GM12872 (cell line): ENCODE results near the gene KLHL28.

Experiments used
- TF ChIP-seq, protein P1 (sequence below): IDR thresholded peaks from 3 replicates; pipeline ENCODE4 v1.5.1; 2011; ENCODE audit warnings: low read depth, mild to moderate bottlenecking, low read length, moderate library complexity; ENCODE audit not compliant: insufficient read depth

KLHL28 gene

DNA sequence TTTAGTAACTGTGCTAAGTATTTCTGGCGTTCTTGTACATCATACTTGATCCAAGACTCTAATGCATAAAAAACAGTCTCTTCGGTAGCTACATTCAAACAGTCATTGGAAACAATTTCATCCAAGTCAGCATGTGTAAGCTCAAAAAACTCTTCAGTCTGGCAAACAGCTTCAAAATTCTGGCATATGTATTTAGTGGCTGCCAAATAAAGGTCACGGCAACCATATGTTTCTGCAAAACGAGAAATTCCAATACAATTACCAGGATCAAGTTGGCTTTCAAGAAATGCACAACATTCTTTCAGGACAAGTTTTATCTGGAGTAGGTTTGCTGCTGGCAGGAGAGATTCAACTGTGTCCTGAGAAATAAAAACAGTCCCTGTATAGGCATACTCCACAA, 16.5 kb downstream of the KLHL28 start:
- TF ChIP-seq, protein P1, sequence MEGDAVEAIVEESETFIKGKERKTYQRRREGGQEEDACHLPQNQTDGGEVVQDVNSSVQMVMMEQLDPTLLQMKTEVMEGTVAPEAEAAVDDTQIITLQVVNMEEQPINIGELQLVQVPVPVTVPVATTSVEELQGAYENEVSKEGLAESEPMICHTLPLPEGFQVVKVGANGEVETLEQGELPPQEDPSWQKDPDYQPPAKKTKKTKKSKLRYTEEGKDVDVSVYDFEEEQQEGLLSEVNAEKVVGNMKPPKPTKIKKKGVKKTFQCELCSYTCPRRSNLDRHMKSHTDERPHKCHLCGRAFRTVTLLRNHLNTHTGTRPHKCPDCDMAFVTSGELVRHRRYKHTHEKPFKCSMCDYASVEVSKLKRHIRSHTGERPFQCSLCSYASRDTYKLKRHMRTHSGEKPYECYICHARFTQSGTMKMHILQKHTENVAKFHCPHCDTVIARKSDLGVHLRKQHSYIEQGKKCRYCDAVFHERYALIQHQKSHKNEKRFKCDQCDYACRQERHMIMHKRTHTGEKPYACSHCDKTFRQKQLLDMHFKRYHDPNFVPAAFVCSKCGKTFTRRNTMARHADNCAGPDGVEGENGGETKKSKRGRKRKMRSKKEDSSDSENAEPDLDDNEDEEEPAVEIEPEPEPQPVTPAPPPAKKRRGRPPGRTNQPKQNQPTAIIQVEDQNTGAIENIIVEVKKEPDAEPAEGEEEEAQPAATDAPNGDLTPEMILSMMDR: no peak

DNA sequence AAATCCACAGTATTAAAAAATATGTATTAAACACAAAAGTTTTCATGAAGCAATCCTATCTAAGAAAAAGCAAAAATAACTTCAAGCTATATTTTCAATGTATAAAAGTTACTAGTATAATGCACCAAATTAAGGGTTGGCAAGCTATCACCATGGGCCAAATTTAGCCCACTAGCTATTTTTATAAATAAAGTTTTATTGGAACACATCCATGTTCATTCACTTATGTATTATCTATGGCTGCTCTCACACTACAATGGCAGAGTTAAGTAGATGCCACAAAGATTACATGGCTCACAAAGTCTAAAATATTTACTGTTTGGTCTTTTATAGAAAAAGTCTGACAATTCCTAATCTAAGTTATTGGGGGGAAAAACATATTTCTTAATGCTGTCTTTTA, 17.6 kb downstream of the KLHL28 start:
- TF ChIP-seq, protein P1: no peak

DNA sequence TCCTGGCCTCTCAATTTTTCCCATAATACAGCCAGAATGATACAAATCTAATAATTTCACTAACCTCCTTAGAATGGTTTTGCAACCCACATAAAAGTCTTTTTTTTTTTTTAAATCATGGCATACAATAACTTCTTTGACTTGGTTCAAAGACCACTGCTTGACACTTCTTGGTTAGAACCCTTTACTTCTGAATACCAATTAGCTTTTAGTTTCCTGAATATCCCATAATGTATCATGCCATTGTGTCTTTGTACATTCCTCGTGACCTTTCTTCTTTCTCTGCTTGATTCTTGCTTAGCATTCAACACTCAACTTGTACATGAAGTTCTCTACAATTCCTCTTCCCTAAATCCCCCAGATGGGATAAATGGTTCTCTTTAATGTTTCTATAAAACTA, 19.3 kb downstream of the KLHL28 start:
- TF ChIP-seq, protein P1: no peak

DNA sequence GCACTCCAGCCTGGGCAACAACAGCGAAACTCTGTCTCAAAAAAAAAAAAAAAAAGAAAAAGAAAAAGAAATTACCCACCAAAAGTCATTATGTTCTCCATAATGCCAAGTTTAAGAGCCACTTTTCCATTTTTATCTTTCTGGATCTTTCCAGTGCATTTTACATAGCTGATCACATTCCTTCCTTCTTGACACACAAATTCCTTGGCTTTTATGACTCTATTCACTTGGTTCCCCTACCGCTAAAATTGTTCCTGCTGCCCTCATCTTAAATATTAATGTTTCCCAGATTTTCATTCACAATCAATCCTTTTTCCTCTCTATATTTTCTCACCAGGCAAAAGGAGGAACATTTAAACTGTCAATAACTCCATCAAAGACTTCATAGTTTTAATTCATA, 20.2 kb downstream of the KLHL28 start:
- TF ChIP-seq, protein P1: no peak

DNA sequence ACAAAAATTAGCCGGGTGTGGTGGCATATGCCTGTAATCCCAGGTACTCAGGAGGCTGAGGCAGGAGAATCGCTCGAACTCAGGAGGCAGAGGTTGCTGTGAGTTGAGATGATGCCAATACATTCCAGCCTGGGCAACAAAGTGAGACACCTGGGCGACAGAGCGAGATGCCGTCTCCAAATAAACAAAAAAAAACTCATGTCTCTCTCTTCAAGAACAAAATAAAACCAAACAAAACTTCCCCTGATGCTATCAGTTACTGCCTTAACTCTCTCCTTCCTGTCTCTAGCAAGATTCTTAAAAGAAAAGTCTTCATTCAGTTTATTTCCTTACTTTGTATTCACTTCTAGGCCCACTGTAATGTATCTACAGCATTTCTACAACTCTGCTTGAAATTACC, 20.8 kb downstream of the KLHL28 start:
- TF ChIP-seq, protein P1: no peak

DNA sequence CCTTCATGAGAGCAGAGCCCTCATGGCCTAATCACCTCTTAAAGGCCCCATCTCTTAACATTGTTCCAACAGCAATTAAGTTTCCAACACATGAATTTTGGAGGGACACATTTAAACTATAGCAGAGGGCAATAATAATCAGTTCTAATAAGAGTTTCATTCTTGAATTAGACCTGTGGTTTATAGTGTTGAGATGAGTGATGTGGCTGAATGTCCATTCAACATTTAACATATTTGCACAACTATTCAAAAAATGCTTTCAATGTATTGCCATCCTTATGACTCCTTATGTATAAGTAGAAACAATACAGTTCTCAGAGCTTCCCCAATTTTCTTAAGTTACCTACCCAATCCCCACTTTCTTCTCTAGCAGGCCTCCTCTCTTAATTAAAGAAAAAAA, 21.5 kb downstream of the KLHL28 start:
- TF ChIP-seq, protein P1: no peak

DNA sequence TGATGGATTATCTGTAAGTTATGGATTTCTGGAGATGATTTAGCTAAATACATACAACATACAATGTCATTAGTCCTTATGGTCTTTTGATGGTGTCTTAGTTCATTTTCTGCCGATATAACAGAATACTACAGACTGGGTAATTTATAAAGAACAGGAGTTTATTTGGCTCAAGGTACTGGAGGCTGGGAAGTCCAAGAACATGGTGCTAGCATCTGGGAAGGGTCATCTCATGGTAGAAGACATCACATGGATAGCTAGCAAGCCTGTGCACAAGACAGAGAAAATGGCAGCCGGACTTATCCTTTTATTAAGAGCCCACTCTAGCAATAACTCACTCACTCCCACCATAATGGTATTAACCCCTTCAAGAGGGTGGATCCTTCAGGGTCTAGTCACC, 24.2 kb downstream of the KLHL28 start:
- TF ChIP-seq, protein P1: no peak

DNA sequence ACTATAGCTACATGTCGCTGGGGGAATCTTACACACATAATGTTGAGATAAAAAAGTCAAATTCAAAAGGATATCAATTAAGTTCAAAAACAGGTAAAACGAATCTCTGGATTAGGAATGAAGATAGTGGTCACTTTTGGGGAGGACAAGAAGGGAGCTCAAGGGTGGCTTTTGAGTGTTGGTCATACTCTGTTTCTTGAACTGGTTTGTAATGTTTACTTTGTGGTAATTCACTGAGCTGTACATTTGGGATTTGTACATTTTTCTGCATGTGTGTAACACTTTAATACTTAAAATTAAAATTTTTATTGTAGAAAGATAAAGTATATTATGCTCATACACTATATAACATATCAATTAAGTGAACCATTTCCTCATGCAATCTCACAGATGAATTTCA, 26.6 kb downstream of the KLHL28 start:
- TF ChIP-seq, protein P1: no peak
